ENCODE data around the gene ZMYND11.

ZMYND11 gene

DNA sequence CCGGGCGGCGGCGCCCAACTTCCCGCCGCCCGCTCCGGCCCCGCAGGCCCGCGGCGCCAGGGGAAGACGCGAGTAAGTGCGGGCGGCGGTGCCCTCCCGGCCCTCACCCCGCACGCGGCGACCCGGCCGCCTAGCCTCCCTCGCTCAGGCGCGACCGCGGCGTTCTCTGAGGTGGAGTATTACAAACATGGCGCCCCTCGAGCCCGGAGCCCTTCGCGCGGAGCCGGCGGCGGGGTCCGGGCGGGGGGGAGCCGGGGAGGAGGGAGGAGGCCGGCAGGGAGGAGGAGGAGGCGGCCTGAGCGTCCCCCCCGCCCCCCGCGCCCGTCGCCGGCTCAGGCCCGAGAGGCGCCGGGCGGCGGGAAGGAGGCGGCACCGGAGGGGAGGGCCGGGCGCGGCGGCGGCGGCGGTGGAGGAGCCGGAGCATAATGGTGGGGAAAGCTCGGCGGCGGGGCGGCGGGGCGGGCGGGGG, at the start of gene ZMYND11:
ZMYND11 (plus strand) TSS at position 324 of the 469 bp plus-strand sequence. CDS start 44,558 bp downstream, outside the sequence.
- peak; percentile 67 for DNase-seq

DNA sequence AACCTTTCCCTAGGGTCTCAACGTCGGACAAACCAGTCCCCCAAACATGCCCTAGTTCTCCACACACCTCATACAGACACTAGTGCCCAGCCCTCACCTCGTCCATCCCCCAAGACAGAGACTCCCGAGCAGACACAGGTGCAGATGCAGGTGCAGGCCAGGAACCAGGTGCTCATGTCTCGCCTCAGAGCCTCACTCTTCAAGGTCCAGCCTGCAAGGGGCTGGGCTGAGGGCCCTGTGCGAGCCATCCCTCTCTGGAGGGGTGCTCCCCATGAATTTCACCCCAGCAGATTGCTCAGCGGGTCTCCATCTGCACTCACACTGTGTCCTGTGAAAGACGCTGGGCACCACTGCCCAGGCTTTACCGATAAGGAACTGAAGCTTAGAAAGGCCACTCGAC, 49.2 kb upstream of the ZMYND11 start:
- no peak for DNase-seq

DNA sequence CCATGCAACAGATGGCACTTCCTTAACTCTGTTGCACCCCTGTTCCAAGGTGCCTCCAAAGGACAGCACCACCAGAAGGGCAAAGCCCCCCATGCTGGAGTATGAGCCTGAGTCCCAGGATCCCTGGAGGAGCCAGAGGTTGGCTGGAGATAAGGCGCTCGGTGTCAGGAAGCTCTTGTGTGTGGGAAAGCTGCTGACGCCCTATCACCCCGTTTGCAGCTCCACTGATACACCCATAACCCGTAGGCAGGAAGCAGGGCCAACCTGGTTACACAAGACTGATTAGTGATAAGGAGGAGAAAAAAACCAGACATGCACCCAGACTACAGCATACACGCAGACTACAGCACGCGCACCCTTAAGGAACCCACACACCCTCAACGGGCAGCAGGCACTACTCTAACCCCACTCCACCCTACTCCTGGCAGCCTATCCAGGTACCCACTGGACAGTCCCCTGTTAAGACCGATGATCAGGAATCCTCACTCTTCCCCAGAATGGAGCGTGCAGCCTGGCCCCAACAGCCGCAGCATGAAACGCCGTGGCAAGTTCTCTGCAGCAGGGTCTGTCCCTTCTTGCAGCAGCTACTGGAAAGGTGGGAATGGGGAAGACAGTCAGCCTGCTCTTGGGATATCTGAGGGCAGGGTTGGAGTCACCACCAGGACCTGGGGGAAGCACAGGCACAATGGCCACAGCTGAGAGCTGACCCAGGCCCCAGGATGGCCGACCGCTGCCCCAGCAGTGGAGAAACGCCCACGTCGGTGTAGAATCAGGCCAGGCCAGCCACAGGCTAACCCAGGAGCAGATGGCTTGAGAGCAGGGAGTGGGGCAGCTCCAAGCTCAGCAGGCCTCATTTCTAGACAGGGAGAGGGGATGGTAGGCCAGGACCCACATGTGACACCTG, 47.8 kb upstream of the ZMYND11 start:
- no peak for DNase-seq

DNA sequence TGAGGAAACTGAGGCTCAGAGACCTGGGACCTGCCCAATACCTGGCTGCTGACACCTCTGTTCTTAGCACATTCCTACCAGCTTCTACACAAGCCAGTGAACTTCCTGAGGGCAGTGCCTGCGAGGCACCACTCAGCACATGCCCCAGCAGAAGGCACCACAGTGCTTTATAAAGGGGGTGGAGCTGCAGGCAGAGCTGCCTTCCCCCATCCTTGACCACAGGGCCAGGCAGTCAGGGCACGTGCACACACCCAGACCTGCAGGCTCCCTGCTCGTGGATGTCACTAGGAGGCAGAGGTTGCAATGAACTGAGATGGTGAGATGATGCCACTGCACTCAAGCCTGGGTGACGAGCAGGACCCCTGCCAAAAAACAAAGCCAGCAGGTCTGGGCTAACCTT, 47.0 kb upstream of the ZMYND11 start:
- no peak for DNase-seq

DNA sequence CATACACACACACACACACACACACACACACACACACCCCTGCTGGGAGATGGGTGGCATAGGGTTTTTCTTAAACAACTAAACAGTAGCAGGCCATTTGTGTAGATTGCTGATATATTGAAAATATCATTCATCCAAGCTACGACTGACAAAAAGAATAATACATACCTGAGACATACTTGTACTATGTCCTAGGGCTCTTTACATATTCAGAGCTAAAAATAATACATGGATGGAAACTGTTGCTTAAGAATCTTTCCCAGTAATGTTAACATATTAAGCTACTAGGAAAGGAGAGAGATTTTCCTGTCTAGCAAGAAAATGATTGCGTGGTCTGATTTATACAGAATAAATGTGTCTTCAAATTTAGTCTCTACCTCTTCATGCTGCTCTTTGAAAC, 46.0 kb upstream of the ZMYND11 start:
- DNase-seq, result no peak

DNA sequence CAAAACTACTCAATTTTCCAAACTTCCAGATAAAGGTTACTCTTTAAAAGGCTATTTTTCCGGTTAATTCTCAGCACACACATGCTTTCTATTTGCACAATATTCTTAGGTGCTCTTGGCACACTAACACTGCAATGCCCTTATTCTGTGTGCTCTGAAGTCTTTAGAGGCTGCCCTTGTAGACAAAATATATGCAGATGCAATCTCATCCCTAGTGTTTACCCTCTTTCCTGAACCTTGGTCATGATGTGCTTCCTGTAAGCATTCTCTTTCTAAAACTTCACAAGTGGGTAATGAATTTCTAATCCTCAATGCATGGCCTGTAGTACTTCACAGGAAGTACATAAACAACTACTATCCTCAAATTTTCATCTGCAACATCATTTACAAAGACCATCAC, 45.1 kb upstream of the ZMYND11 start:
- no peak for DNase-seq

DNA sequence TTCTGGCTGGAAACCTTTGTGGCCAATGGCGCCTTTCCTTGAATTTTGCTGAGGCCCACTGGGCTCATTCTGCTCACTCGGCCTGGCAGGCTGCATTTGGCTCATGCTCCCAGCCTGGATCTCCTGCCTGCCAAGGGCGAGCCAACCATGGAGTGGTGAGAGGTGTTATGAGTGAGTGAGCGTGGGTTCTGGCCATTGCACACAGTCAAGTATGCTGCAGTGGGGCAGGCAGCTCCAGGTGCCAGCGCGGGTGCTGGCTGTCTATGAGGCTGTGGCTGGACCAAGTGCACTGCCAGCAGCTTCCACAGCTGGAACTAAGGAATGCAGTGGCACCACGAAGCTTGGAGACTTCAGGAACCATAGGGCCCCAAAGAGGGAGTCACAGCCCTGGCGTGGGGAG, 43.9 kb upstream of the ZMYND11 start:
- no peak for DNase-seq

DNA sequence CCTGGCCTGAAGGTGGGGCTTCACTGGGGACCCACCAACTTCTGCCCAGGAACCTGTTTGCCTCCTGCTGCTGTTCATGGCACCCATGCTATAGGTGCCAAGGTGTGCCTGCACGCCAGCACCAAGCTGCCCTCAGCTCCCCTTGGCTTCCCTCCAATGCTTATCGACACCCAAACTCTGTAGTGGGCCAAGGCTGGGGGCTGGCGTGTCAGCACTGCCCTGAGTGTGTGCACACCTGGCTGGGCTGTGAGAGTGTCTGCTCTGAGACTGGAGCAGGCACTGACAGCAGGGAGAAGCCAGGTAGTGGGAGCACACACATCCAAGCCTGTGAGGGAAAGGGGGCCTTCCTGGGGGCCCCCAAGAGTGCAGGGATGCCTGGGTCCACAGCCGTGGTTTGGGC, 43.1 kb upstream of the ZMYND11 start:
- no peak for DNase-seq

DNA sequence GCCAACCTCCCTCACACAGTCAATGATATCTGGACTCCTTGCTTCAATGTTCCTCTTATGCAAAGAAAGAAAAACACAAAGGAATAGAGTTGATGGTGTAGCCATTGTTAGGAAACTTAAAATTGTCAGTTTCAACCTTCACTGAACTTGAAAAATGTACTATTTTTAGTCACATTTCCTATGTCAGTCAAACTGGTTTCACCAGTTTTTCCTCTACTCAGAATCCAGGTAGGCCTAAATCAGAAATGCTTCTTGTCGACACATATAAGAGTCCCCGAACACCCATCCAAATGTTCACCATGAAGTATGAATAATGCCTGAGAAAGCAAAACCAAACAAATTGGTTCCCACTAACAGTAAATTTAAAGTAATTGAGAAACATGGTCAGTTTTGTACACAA, 42.4 kb upstream of the ZMYND11 start:
- no peak for DNase-seq

DNA sequence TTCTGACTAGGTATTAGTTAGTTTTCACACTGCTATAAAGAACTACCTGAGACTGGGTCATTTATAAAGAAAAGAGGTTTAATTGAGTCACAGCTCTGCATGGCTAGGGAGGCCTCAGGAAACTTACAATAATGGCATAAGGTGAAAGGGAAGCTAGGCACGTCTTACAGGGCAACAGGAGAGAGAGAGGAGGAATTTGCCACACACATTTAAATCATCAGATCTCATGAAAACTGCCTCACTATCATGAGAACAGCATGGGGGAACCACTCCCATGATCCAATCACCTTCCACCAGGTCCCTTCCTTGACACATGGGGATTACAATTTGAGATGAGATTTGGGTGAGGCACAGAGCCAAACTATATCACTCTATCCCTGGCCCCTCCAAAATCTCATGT, 40.6 kb upstream of the ZMYND11 start:
- no peak for DNase-seq

DNA sequence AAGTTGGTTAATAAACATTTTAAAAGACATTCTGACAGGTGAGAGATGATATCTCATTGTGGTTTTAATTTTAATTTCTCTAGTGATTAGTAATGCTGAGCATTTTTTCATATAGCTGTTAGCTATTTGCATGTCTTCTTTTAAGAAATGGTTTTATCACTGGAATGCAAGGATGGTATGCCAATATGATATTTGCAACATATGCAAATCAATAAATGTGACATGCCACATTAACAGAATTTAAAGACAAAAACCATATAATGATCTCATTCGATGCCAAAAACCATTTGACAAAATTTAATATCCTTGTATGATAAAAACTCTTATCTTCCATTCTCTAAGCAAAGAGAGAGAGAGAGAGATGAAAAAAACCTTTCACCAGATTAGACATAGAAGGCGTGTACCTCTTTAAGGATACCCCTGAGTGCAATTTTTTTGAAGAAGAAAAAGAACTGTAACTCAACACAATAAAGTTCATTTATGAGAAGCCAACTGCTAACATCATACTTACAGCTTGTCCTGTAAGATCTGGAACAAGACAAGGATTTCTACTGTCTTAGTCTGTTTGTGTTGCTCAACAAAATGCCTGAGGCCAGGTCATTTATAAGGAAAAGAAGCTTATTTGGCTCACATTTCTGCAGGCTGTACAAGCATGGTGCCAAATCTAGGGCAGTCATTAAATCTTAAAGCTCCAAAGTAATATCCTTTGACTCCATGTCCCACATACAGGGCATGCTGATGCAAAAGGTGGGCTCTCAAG, 39.7 kb upstream of the ZMYND11 start:
- no peak for DNase-seq

DNA sequence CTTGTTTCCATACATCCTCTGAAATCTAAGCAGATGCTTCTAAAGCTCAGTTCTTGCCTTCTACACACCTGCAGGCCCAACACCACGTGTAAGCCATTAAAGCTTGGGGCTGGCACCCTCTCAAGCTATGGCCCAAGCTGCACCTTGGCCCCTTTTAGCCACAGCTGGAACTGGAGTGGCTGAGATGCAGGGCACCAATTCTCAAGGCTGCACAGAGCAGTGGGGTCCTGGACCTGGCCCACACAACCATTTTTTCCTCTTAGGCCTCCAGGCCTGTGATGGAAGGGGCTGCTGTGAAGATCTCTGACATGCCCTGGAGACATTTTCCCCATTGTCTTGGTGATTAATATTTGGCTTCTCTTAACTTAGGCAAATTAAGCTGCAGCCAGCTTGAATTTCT, 38.8 kb upstream of the ZMYND11 start:
- DNase-seq, result no peak

DNA sequence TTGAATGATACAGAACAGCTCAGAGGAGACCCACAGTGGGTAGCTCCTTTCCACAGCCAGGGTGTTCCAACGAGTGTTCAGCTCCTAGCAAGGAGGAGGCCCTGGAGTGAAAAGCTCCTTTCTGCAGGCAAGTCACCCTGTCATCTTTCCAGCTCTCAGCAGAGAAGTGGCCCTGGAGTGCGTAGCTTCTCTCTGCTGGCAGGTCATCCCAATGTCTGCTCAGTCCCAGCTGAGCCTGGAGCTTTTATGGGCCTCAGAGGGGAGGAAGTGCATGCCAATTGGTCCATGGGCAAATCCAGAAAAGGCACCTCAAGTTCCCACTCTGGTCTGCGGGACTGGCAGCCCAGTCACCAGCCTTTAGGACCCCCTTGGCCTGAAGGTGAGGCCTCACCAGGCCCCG, 30.8 kb upstream of the ZMYND11 start:
- DNase-seq, result no peak

DNA sequence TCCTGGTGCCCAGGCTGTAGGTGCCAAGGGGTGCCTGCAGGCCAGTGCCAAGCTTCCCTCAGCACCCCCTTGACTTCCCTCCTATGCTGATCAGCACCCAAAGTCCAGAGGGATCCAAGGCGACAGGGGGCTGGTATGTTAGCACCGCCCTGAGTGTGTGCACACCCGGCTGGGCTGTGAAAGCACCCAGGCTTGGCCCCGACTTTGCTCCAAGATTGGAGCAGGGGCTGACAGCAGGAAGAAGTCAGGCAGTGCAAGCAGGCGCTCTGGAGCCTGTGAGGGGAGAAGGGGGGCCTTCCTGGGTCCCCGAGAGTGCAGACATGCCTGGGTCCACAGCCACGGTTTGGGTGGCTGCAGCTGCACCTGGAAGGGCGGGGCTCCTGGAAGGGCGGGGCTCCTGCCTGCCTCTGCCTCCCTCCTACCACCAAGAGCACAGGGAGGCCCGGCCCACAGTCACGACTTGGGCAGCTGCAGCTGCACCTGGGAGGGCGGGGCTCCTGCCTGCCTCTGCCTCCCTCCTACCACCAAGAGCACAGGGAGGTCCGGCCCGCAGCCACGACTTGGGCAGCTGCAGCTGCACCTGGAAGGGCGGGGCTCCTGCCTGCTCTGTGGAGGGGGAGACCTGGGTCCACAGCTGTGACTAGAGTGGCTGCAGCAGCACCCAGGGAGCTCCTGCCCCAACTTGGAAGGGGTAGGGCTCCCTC, 30.2 kb upstream of the ZMYND11 start:
- no peak for DNase-seq

DNA sequence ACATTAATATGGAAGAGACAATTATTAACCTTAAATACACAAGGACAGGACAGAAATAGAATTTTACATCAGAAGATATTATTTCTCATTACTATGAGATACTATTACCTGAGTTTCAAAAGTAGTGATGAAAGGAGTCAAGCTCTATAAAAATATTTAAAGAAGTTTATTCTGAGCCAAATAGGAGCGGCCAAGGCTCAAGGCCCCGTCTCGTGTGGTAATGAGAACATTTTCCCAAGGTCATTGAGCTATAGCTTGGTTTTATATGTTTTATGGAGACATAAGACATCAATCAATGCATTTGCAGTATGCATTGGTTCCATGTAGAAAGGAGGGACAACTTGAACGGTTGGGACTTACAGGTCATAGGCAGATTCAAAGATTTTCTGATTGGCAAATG, 29.4 kb upstream of the ZMYND11 start:
- DNase-seq, result no peak

DNA sequence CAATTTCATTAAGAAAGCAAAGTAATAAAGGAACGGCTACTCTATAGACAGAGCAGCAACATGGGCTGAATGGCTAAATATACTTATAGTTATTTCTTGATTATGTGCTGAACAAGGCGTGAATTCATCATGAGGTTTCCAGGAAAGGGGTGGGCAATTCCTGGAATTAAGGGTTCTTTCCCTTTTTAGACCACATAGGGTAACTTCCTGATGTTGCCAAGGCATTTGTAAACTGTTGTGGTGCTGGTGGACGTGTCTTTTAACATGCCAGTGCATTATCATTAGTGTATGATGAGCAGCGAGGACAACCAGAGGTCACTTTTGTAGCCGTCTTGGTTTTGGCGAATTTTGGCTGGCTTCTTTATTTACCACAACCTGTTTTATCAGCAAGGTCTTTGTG, 28.5 kb upstream of the ZMYND11 start:
- no peak for DNase-seq

DNA sequence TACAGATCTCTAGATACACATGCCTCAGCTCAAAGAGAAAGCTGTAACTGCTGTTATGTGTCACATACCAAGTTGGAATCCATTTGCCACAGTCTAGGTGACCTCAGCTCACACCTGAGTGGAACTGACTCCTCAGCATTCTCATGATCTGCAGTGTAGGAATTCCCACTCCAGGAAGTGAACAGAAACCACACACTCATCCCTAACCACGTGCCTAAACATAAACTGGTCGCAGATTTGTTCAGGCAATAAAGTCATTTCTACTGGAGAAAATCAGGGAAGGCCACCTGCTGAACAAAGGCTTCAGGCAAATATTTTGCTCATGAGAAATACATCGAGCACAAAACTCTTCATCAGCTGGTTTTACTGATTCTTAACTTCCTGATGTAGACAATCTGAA, 23.0 kb upstream of the ZMYND11 start:
- DNase-seq, result no peak

DNA sequence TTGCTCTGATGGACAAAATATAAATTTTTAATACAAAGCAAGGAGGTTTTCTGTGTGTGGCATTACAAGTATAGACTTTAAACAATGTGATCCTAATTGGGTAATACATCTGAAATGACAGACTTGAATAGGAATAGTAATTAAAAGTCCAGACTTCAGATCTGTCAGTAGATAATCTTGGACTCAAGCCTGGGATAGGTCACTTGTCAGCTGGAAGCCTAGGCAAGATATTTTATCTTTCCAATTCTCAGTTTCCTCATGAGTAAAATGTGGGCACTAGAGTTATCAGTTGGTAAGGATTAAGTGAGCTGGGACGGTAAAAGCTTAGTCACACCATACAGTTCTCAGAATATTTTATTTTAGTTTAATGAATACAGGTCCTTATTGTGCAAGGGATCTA, 10.4 kb upstream of the ZMYND11 start:
- DNase-seq, result no peak

DNA sequence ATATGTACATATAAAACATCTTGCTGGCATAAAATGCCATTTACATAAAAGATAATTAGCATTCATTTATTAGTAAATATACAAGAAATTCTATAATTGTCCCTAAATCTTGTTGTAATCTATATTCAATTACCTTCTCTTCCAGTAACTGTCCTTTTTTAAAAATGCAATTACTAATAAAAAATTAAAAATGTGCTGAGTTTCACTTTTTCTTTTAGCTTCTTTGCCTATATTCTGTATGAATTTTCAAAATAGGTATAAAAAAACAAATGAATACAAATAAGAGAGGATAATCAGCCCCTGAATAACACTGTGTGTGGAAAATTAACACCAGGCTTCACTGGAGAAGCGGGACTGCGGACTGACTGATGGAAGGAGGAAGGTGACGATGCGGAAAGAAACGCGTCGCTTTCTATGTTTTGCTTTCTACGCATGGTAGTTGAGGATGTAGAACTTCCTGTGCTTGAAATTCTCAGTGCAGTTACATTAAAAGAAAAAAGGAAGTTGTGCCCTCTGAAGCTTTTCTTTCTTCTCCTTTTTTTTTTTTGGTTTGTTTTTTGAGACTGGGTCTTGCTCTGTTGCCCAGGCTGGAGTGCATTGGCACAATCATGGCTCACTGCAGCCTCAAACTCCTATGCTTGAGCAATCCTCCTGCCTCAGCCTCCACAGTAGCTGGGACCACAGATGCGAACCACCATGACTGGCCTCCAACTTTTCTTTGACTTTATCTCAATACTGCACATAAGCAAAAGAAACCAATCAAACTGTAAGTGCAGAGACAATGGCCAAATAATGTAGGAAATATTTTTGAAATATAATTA, 7.4 kb upstream of the ZMYND11 start:
- no peak for DNase-seq

DNA sequence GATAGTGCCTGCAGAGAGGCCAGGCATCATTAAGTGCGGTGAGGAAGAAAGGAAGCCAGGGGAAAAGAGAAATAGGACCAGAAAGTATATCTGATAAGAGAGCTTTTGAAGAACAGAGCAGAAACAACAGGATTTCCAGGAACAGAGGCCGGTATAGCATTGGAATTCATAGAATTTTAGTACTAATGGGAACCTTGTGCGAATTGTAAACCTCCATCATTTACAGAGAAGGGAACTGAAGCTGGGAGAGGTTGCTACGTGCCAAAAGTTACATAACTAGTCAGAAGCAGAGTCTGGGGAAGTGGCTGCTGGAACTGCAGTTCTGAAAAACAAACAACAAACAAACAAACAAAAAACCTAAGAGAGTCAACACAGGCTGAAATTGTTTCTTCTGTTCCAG, 5.4 kb upstream of the ZMYND11 start:
- DNase-seq, result peak; percentile 46

DNA sequence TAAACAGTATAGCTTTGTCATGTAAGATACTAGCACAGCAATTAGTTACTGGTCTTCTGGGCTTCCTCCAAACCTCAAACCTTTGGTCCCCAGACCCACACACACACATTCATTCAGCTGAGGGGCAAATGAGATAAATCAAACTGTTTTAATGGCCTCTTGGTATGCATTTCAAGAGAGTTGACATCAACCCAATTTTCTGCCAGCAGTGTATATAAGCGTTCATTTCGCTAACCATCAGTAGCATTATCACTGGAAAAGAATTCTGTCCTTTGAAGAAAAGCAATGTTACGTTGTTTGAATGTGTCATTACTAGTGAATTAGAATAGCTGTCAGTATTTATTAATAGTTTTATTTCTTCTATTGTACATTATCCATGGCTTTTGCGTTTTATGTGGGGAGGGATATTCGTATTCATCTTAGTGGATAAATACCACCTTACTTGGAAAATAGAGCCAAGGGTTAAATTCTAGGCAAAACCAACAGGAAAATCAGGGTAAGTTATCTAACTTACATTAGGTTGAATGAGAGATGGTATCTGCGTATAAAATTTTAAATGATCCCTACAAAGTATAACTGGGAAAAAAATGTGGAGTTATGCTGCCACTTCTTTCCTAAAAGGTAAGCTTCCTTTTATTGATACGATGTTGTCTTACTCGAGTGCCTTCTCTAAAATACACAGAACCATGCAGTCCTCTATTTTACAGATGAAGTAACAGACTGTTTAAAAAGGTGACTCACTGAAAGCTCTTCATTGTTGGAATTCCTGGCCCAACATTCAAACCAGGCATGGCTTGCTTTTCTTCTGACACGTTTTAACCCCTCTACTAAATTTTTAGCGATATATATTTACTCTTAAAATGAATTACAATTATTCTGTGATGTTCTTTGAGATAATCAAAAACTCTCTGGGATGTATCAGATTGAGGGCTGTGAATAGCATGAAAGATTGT, 2.0 kb upstream of the ZMYND11 start:
- DNase-seq, result peak; percentile 81

All from fibroblast of upper back skin (primary cell).